ENCODE measurements around the gene NANOG. TPM values are rescaled to one million over a fixed set of nuclear protein-coding genes. Genes with fewer than 3 reads are reported as not detected.
"Not testable (repeated sequence)": the region's sequence is repeated elsewhere in the genome, so short reads cannot be mapped to it uniquely, and the experiment has no call there.

Gene NANOG
- total RNA-seq, 1 donor from 2014 or later, result not detected

DNA sequence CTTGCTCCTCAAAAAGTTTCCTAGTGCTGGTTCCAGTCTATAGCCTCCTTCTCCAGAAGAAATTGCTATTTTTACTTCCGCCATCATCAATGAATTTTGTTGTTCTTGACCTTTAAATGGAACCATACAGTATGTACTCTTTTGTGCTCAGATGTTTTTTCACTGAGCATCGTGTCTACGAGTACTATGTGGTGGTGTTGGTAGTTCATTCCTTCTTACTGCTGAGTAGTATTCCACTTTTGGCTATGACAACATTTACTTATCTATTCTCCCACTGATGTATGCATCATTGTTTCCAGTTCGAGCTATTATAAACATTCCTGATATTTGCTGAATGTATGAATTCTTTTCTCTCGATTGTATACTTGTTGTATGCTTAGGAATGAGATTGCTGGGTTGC lies 54.9 kb downstream of the NANOG start:
- intact Hi-C loops (cut with DNase I), result no loop called here
- no peak for DNase-seq (ENCODE audit: missing footprints)
- ATAC-seq, result no peak

DNA sequence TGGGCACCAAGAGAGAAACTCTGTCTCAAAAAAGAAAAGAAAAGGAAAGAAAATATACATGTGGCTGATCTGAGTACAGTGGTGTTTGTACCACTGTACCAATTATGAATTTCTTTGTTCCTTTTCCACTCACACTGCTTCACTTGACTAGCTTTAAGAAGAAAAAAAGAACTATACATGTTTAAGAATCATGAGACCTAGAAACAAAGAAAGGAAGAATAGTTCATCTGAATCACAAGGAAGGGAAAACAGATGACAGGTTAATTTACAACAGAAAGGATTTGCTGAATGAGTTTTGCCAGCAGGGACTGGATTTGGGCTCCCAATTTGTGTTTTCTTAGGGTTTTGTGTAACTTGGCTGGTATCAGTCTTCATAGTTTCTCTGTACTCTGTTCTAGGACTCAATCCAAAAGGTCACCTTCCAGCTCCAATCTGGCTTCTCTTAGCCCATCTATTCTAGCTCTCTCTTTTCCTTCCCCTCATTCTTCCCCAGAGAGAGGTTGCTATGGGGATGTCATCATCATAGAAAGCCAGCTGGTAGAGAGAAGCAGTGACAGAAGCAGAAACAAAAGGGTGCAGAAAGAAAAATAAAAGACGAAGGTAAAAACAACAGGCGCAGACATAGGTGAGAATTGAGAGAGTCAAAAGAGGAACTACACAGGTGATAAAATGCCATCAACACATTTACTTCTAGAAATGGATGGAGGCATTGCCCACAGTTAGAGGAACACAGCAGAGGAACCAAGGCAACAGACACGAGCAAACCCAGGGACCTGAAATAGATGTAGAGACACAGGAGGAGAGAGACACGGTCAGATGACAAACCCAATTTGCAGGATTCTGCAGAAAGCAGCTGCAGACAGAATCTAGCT lies 58.3 kb downstream of the NANOG start:
- ATAC-seq; DNase-seq (ENCODE audit: missing footprints); intact Hi-C loops (cut with DNase I): not testable (repeated sequence)

DNA sequence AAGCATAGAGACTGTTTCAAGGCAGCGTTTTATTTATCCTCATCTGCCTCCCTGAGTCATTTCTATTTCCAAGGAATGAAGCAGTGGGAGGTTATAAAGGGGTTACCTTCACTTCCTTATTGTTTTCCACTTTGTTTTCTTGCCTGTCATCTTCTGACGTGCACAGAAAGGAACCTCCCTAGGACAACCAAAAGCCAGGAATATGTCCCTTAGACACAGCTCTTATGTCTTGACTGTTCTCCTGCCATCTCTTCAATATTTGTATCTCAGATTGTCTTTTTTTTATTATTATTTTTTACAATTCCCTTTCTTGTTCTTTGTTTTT lies 58.9 kb downstream of the NANOG start:
- ATAC-seq; DNase-seq (ENCODE audit: missing footprints); intact Hi-C loops (cut with DNase I): not testable (repeated sequence)

Other genes starting within 250 kb of the NANOG start
- gene APOBEC1, start 123.5 kb upstream of the NANOG start, total RNA-seq, result not detected
- gene GDF3, start 93.6 kb upstream of the NANOG start, total RNA-seq, result not detected
- not detected for gene DPPA3, start 78.0 kb upstream of the NANOG start, total RNA-seq
- not detected for gene CLEC4C, start 42.0 kb upstream of the NANOG start, total RNA-seq
- gene NANOGNB, start 24.2 kb upstream of the NANOG start, total RNA-seq, result not detected
- not detected for gene SLC2A14, start 83.5 kb downstream of the NANOG start, total RNA-seq
- gene SLC2A3, start 146.8 kb downstream of the NANOG start, total RNA-seq, result 11.7 TPM
- gene FOXJ2, start 243.3 kb downstream of the NANOG start, total RNA-seq, result 23.4 TPM

Measured in Right ventricle myocardium inferior (tissue), 1 donor.